ENCODE data around the gene EXD3. TPM values are rescaled to one million over a fixed set of nuclear protein-coding genes. Genes with fewer than 3 reads are reported as not detected.

EXD3 gene
- total RNA-seq, 1 experiment from 2014 or later, result 14.1 TPM

DNA sequence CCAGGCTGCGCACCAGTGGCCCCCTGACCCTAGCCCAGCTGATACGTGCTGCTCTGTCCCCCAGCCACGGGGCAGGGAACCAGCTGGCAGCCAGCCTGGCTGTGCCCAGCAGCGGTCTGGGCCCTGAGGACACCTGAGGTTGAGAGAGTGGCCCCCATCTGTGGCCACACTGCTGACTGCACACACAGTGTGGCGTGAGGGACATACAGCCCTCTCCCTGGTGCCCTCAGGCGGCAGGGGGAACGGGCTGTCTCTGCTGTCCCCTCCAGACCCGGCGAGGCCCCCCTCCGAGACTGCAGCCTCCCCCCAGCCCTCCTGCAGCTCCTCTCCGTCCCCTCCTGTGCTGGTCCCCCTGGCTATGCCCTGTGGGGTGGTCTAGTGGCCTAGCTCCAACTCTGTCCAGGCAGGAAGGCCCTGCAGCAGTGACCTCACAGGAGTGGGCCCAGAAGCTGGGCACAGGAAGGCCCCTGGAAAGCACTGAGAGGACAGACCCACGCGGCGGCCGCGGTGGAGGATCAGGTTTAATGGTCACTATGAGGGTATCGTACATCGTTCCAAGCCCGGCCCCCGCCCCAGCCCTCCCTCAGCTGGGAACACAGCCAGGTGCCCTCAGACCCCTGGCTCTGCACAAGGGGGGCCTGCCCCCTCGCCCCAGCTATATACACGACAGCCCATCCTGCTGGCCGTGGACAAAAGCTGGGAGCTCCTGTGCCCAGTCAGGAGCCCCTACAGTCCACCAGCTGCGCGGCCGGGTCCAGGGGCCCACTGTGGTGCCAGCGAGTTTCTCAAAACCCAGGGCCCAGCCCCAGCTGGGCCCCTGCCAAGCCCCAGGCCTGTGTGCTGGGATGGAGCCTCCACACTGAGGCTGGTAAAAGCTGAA lies 25.0 kb upstream of the EXD3 start:
- no peak for DNase-seq (ENCODE audit: low spot score)

- no peak for DNase-seq (ENCODE audit: low spot score)
Observed at GRCh38 chr9:137446851-137447471, 24.0 kb upstream of the EXD3 start.

GRCh38 chr9:137445930-137446431 lies 23.0 kb upstream of the EXD3 start:
- DNase-seq (ENCODE audit: low spot score), result no peak

GRCh38 chr9:137445275-137445807 lies 22.4 kb upstream of the EXD3 start:
- peak; percentile 91 for DNase-seq (ENCODE audit: low spot score)

DNA sequence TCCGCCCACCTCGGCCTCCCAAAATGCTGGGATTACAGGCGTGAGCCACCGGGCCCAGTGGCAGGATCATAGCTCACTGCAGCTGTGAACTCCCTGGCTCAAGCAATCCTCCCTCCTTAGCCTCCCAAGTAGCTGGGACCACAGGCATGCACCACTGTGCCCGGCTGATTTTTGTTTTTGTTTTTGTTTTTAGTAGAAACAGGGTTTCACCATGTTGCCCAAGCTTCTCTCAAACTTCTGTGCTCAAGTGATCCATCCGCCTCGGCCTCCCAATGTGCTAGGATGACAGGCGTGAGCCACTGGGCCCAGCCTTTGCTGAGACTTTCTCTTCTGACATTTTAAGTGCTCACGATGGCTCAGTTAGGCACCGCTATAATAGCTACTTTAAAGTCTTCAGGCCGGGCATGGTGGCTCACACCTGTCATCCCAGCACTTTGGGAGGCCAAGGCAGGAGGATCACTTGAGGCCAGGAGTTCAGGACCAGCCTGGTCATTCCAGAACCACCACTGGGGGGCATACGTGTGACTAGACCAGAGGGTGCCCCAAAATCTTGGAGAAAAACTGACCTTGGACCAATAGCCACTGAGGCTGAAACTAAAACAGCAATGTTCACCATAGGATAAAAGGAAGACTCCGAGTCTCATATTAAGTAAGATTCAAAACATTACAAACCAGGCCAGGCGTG lies 21.3 kb upstream of the EXD3 start:
- DNase-seq (ENCODE audit: low spot score), result no peak

DNA sequence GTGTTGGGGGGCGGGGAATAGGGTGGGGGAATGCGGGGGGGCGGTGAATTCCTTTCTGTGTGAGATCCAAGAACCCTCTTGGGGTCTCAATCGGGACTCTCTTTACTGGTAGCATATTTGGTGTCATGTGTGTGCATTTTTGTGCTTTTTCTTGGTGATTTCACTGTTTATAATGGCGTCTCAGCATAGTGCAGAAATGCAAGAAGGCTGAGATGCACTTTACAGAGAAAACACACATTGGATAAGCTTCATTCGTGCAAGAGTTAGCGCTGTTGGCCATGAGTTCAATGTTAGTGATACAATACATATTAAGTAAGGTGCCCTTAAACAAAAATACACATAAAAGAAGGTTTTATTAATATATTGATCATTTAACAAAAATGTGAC lies 19.0 kb upstream of the EXD3 start:
- DNase-seq (ENCODE audit: low spot score), result no peak

DNA sequence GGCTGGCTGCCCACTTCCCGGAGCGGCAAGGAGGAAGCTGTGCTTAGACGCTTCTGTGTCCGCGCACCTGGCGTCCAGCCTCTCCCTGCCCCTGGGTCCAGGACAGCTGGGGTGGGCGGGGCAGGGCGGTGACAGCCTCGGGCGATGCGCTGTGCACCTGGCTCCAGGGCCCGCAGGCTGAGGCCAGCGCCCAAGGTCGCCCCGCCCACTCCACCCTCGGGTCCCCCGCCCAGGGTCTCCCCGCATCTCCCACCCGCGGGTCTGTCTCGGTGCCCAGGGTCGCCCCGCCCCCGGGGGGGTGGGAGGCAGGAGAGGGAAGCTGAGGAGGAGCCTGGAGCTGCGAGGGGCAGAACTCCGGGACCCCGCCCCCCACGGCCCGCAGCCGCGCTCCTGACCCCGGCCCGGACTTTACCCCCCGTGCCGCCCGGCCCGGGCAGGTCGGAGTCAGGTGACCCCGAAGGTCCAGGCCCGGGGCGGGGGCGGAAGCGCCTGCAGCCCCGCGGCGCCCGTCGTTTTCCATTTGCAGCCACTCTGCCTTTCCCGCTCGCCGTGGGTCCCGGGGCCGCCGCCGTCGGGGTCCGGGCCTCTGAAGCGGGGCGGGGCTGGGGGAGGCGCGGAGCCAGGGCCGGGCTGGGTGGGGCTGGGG lies 18.4 kb upstream of the EXD3 start, which contains the start of gene ENTPD8:
Gene ENTPD8, minus strand, starts transcription at position 69 of the 646 bp plus-strand sequence. CDS start 3,072 bp downstream, outside the sequence.
- DNase-seq (ENCODE audit: low spot score), result peak; percentile 81

GRCh38 chr9:137439158-137439714 lies 16.3 kb upstream of the EXD3 start:
- DNase-seq (ENCODE audit: low spot score), result no peak

- DNase-seq (ENCODE audit: low spot score), result no peak
Observed at GRCh38 chr9:137438591-137439157, 15.7 kb upstream of the EXD3 start.

GRCh38 chr9:137437691-137438590 lies 15.0 kb upstream of the EXD3 start:
- no peak for DNase-seq (ENCODE audit: low spot score)

- no peak for DNase-seq (ENCODE audit: low spot score)
Observed at GRCh38 chr9:137436761-137437600, 14.0 kb upstream of the EXD3 start.

DNA sequence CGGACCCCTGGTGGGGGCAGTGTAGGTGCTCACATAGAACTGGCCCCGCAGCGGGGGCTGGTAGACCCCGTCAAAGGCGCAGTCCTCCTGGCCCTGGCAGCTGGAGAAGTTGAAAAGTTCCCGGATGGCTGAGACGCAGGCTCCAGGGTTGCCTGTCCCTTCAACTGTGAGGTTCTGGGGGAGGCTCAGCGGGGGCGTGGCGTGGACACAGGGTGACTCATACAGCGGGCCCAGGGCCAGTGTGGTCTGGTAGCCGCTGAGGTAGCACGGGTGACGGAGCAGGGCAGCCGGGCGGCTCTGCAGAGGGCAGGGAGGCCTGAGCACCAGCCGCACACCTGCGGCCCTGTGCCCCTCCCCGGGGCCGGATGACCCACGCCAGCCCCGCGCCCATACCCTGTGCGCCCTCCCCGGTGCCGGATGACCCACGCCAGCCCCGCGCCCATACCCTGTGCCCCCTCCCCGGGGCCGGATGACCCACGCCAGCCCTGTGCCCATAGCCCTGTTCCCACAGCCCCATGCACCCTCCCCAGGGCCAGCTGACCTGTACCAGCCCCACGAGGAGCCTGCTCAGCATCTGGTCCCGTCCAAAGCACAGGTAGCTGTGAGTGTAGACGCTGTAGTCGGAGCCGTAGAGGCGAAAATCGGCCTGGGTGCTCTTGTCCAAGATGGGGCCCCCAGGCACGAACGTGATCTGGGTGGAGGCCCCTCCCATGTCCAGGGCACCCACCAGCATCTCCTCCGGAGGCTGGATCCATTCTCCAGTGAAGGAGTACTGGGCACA lies 13.2 kb upstream of the EXD3 start:
- peak; percentile 90 for DNase-seq (ENCODE audit: low spot score)

DNA sequence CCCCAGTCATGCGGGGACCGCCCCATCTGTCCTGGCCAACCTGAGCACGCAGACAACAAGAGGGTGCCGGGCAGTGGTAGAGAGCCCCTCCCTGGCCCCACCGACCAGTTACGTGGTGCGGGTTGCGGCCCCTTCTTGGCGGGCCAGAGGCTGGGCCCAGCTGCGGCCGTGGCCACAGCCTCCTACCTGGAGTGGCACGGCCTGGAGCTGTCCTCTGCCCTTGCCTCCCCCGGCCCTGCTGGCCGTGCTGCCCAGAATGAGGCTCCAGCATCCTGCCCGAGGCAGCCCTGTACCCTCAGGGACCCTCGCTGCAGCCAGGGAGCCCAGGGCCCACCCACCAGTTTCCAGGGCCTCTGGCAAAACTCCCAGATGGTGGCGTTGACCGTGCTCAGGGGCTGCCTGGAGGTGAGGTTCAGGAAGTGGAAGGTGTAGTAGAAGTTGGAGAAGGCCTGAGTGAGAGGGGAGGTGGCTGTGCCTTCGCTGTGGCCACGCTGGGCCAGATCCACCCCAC lies 12.5 kb upstream of the EXD3 start:
- DNase-seq (ENCODE audit: low spot score), result no peak

GRCh38 chr9:137434498-137435380 lies 11.8 kb upstream of the EXD3 start:
- DNase-seq (ENCODE audit: low spot score), result no peak

DNA sequence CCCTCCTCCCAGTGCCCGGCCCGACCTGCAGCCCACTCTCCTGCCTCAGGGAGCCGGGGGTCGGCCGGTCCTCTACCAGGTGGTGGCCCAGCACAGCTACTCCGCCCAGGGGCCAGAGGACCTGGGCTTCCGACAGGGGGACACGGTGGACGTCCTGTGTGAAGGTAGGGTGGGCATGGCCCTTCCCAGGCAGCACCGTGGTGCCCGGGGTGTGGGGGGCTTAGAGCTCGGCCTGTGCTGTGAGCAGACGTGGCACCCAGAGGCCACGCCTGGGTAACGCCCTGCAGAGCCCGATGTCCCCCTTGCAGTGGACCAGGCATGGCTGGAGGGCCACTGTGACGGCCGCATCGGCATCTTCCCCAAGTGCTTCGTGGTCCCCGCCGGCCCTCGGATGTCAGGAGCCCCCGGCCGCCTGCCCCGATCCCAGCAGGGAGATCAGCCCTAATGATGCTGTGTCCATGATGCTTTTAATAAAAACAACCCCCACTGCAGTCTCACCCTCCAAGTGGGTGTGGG lies 11.0 kb upstream of the EXD3 start:
- no peak for DNase-seq (ENCODE audit: low spot score)

DNA sequence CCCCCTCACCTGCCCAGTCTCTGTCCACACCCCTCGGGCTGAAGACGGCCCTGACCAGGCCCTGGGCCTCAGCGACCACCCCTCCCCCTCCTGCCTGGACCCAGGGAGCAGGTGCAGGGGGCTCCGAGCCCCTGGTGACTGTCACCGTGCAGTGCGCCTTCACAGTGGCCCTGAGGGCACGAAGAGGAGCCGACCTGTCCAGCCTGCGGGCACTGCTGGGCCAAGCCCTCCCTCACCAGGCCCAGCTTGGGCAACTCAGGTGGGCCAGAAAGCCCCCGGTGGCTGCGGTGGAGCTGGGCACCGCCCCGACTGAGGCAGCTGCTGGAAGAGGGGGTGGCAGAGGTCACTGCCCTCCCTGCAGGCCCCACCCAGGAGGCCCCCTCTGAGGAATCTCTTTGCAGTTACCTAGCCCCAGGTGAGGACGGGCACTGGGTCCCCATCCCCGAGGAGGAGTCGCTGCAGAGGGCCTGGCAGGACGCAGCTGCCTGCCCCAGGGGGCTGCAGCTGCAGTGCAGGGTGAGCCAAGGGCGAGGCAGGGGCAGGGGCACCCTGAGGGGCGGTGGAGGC lies 10.5 kb upstream of the EXD3 start:
- no peak for DNase-seq (ENCODE audit: low spot score)
